PC-3 (cell line): ENCODE measurements around the gene NNMT.

Source experiments
- CTCF ChIP-seq: fragments of 300-600 bp; sonication (generic); conservative IDR thresholded peaks from 2 replicates; pipeline ENCODE4 v1.5.1; 2017; ENCODE audit warnings: antibody characterized with exemption, low read depth, mild to moderate bottlenecking, low read length
- EZH2phosphoT487 ChIP-seq: fragments of 300-600 bp; sonication (generic); IDR thresholded peaks from 2 replicates; pipeline ENCODE4 v1.6.1; 2018; ENCODE audit warnings: mild to moderate bottlenecking, antibody characterized with exemption, low read length, borderline replicate concordance

- no peak for TF ChIP-seq CTCF
- no peak for TF ChIP-seq EZH2phosphoT487
Observed at GRCh38 chr11:114258696-114259095, 37.5 kb upstream of the NNMT start.
